Breast epithelium (tissue), 3 donors: Measurements from ENCODE around the gene CDH18.

ENCODE experiments used
- POLR2A ChIP-seq: fragments of 450-650 bp; IDR thresholded peaks from one replicate; pipeline ENCODE4 v1.6.1; 2016; ENCODE audit warnings: antibody characterized with exemption, mild to moderate bottlenecking, moderate library complexity
- TF ChIP-seq, protein P1 (sequence below), 3 donors: fragments of 450-650 bp; IDR thresholded peaks; one replicate each; pipeline ENCODE4 v1.5.1; 2016 to 2017; ENCODE audit warnings: antibody characterized with exemption in 3 of 3, mild to moderate bottlenecking in 3 of 3, moderate library complexity in 3 of 3

DNA sequence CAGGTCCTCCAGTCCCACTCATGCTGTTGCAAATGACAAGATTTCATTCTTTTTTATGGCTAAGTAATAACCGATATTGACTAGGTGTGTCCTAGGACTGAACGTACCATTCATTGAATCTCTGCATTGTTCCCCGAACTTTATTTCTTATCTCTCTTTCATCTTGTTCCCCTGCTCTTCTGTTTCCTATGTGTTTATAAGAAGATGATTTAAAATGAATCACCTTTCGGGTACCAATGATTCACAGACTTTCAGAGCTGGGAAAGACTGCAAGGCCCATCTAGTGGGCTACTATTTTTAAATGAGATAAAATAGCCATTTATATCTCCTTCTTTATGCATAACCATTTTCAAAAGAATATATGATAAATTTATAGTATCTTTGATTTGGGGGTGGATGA is 133.0 kb downstream of the CDH18 start:
- TF ChIP-seq, protein P1, sequence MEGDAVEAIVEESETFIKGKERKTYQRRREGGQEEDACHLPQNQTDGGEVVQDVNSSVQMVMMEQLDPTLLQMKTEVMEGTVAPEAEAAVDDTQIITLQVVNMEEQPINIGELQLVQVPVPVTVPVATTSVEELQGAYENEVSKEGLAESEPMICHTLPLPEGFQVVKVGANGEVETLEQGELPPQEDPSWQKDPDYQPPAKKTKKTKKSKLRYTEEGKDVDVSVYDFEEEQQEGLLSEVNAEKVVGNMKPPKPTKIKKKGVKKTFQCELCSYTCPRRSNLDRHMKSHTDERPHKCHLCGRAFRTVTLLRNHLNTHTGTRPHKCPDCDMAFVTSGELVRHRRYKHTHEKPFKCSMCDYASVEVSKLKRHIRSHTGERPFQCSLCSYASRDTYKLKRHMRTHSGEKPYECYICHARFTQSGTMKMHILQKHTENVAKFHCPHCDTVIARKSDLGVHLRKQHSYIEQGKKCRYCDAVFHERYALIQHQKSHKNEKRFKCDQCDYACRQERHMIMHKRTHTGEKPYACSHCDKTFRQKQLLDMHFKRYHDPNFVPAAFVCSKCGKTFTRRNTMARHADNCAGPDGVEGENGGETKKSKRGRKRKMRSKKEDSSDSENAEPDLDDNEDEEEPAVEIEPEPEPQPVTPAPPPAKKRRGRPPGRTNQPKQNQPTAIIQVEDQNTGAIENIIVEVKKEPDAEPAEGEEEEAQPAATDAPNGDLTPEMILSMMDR (IDR thresholded peaks at IDR 0.05) = no peak
- no peak for TF ChIP-seq POLR2A
